HG03442 (cell line): ENCODE data around the gene RAB17.
"Not testable (repeated sequence)": the region's sequence is repeated elsewhere in the genome, so short reads cannot be mapped to it uniquely, and the experiment has no call there.

Source experiments
- ATAC-seq: cut with Tn5 transposase; IDR thresholded peaks from one replicate; pipeline ENCODE4 v1.9.1; 2021; ENCODE audit warnings: mild to moderate bottlenecking, moderate library complexity; ENCODE audit not compliant: unreplicated experiment

Gene RAB17

DNA sequence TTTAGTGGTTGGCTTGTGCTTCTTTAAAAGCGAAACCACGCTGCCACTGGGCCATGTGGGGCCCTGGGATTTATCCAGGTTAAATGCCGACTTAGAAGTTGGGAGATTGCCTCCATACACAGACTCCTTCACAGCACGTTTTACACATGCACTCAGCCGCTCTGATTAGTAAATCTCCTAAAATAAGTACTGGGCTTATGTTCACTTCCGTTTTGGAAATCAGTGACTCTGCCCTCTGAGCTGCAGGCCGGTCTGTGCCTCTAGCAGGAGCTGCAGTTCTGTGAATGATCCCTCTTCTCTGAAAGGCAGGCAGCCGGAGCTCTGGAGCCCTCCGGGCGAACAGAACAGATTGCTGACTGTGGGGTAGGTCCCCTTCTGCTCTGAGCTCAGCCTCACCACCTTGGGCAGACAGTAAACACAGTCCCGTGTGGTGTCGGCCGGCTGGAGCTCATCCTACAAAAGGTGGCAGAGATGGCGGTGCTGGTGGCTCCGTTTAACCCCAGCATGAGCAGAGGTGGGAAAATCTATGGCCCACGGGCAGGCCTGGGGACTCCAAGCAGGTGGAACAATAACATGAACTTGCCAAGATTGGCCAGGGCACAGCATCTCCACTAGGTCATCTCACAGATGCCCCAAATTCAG is 9.8 kb upstream of the RAB17 start:
- ATAC-seq = no peak

DNA sequence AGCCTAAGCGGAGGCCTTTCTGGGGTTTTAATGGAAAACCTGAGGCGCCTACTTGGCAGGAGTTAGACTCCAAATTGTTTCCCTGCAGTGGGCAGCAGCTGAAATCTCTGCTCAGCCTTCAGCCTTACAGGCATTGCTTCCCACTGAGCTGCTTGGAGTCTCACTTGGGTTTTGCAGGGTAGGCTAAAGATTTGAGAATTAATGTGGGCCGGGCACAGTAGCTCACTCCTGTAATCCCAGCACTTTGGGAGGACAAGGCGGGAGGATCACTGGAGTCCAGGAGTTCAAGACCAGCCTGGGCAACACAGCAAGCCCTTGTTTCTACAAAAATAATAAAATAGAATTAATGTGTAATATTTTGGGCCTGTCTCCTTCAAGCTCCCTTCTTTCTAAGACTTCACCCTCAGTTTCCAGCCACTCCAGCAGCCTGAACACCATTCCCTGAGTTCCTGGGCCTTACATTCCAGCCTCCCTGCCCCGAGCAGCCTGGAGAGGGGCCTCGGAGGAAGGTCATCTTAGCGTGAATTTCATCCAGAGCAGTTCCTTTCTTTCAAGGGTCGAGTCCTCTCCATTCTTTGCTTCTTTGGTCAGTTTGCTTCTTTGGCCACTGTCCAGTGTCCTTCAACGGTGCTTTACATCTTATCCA is 9.1 kb upstream of the RAB17 start:
- no peak for ATAC-seq

DNA sequence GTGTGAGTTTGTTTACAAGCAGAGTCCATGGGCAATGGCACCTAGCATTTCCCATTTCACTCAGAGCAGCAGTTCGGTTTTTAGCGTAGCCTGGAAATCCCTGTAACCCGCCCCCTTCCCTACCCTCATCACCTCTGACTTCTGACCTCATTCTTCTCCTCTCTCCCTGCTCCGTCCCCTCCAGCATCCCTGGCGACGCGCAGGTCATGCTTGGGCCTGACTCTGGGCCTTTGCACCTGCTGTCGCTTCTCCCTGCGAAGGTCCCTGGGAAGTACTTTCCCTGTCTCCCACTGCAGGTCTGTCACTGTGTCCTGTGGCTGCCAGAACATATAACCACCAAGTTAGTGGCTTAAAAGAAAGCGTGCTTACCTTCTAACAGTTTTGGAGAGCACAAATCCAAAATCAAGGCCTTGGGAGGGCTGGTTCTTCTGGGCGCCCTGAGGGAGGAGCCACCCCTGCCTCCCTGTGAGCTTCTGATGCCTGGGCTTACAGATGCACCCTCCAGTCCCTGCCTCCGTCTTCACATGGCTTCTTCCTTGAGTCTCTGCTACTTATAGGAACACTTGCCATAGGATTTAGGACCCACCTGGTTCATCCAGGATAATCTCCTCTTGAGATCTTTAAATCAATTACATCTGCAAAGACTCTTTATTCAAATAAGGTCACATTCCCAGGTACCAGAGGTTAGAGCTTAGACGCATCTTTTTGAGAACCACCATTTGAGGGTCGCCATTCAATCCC is 8.1 kb upstream of the RAB17 start:
- no peak for ATAC-seq

DNA sequence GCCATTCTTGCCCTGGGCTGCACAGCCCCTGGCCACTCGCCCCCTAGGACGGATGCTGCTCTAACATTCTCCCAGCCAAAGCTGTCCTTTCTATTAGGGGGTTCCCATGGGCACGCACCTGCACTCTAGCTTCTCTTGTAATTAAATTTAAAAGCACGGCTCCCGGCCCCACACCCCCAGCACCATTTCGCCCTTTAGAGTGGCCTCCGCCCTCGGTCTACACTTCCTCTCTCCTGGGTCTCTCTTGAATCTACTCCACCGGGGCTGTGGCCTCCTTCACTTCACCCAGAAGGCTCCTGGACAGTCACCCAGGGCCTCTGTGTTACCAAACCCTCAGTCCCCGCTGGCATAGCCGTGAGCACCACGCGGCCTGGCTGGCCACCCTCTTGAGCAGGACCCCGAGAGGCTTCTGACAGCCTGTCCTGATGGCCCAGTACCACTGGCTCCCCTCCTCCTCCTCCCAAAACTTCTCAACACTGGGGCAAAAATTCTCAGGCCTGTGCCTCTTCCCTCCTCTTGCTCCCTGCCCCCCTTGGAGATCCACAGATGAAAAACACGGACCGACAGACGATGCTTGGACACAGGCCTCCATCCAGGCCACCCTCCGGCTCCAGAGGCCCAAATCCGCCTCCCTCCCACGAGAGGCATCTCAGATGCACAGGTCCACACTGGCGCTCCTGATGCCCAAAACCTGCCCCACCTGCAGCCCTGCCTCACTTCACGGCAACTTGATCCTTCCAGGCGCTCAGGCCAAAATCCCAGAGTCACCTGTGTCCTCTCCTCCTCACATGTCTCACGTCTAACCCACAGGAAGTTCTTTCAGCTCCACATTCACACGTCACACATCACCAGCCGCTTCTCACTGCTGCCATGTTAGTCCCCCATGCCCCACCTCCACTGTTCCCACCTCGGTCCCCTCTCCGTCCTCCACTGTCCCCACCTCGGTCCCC is 6.9 kb upstream of the RAB17 start:
- no peak for ATAC-seq

DNA sequence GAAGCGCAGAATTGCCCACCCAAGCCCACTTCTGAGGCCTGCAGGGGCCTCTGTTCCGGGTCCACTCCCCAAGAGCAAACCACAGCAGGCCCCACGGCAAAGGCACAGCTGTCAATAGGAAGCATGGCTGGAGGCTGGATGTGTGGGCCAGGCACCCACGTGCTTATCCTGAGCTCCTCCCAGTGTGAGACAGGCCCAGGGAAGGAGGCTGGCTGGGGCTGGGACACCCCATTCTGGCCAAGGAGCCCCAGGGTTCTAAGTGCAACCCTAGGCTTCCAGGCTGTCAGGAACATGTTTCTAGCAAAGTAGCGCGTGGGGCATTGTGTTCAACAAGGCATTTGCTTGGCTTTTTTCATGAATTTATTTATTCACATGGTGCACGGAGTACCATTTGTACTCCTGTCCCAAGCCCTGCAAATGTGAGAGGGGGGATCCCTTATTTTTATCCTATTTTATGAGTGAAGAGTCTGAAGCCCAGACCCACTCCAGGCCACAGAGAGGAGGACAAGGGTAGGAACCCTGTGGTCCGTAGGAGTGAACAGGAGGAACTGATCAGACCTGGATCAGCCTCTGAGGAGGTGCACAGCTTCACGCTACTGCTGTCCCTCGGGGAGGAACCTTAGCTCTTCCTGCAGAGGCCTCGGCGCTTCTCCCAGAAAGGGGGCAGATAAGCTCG is 6.1 kb upstream of the RAB17 start:
- no peak for ATAC-seq

DNA sequence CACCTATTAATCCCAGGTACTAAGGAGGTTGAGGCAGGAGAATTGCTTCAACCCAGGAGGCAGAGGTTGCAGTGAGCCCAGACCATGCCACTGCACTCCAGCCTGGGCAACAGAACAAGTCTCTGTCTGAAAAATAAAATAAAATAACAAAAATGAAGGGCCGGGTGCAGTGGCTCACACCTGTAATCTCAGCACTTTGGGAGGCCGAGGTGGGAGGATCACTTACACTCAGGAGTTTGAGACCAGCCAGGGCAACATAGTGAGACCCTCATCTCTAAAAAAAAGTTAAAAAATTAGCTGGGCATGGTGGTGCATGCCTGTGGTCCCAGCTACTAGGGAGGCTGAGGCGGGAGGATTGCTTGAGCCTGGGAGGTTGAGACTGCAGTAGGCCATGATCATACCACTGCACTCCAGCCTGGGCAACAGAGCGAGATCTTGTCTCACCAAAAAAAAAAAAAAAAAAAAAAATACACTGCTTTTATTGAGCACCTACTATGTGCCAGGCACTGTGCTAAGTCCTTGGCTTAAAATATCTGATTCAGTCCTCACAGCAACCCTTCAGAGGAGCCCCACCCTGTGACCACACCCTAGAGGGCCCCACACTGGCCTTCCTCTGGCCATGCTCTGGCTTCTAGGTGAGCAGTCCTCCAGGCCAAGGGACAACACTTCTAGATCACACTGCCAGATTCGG is 5.4 kb upstream of the RAB17 start:
- not testable (repeated sequence) for ATAC-seq

DNA sequence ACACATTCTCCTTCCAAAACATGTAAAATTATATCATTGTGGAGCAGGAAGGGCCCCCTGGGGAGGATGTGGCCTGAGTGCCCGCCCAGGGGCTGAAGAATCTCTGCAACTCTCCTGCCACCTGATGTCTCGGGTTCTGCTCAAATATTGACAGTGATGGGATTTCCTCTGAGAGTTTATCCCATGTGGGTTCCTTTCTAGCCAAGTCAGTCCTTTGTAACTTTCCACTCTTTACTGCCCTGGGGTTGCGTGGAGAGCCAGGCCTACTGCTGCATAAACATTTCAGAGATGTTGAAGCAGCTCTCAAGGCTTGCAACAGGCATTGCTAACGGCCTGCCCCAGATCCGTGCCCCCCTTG is 4.0 kb upstream of the RAB17 start:
- no peak for ATAC-seq

DNA sequence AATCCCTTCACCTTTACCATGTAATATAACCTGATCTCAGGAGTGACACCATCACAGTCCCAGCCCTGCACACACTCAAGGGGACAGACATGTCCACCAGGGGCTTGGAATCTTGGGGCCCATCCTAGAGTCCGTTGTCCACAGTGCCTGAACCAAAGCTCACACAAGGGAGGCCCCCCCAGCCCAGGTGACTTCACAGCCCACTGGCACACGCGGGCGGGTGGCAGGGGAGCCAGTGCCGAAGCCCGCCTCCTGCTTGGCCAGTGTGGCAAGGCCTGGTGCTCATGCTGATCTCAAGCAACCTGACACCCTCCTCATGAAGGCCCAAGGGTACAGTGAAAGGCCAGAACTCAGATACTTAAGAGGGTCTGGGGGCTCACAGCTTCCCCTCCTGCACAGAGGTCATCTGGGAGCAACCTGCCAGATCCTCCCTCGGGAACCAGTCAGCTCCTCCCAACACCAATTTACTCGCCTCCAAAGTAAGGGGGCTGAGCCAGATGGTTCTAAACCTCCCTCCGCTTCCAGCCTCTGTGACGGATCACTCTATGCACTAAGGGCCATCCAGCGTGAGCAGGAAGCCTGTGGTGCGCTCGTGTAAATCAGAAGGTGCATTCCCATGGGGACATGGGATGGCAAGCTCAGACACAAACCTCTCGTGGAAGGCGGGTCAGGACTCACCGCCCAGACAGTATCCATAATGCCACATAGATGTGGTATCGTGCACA is 3.2 kb upstream of the RAB17 start:
- no peak for ATAC-seq

DNA sequence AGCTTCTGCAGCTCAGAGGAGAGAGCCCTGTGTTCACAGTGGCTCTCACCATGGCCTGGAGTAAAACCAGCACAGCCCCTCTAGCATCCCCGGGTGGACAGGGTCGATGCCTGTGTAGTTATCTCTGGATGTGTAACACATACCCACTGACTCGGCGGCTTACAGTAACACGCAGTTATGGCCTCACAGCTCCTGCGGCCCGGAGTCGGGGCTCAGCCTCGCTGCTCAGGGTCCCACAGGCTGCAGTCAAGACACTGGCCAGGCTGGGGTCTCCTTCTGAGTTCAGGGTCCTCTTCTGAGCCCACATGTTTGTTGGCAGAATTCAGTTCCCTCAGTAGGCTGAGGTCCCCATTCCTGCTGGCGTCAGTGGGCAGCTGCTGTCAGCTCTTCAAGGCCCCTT is 2.5 kb upstream of the RAB17 start:
- no peak for ATAC-seq

DNA sequence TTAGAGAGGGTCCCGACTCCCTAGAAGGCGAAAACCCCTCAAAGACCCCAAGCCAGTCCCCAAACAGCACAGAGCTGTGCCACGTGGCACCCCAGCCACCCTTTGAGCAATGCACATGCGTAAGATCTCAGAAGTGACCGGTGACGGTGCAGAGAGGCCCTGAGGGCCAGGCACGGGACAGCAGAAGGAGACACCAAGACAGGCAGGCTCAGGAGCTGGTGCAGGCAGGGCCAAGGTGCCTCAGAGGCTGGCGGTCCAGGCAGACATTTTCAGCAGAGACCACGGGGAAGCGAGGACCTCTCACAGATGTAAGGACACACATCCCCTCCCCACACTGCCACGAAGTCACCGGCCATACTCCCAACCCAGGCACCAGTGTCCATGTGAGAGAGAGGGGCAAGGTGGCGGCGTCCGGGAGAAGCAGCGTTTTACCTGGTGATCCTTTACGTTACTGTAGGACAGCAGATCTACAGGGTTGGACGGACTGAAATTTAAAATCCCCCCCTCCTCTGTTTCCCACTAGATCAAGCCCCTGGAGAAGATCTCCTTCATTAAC is 2.0 kb upstream of the RAB17 start:
- ATAC-seq = no peak

DNA sequence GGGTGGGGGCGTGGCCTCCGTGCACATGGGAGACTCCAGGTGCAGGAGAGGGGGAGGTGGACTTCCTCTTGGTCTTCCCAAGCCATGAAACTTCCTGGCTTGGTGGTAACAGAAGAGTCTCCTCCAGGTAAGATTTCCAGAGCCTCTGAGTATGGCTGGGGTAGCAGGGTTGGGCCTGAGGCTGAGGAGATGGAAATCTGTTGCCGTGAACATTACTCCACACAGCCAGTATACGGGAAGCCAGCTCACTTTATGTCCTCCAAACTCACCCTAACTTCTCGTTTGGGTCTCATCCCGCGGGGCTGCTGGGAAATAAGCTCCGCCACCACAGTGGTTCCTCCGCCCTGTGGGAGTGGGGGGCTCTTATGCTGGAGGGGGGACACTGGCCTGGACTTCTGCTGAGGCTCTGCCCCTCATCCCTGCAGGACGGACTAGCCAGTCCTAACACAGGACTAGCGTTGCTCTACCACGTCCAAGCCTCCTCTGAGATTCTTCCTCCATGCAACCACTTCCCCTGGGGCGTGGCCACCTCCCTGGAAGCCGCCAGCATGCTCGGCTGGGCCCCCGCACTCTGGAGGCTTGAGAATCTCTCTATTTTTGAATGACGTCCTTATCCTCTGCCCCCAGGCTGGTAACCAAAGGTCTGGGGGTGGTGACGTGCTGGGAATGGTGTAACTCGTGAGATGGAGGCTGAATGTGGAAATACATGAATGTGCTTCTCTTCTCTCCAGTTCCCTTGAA is 777 bp upstream of the RAB17 start:
- ATAC-seq = no peak

DNA sequence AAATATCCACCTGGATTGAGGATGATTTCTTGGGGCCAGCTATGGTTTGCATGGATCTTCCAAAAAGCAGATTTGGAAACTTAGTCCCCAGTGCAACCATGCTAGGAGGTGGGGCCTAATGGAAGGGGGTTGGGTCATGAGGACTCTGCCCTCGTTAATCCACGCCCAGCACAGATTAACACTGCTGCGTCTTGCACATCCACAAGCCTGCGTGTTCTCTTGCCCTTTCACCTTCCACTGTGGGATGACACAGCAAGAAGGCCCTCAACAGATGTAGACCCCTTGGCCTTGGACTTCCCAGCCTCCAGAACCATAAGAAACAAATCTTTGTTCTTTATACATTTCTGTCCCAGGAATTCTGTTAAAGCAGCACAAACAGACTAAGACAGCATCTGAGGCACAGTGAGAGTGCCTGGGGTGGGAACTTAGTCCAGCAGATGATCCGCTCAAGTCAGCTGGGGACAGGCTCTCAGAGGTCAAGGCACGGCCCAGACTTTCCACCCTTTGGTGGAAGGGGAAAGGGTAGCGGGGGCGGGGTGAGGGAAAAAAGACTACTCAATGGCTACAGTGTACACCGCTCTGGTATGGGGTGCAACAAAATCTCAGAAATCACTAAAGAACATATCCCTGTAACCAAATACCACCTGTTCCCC is 2.4 kb downstream of the RAB17 start:
- ATAC-seq = no peak

DNA sequence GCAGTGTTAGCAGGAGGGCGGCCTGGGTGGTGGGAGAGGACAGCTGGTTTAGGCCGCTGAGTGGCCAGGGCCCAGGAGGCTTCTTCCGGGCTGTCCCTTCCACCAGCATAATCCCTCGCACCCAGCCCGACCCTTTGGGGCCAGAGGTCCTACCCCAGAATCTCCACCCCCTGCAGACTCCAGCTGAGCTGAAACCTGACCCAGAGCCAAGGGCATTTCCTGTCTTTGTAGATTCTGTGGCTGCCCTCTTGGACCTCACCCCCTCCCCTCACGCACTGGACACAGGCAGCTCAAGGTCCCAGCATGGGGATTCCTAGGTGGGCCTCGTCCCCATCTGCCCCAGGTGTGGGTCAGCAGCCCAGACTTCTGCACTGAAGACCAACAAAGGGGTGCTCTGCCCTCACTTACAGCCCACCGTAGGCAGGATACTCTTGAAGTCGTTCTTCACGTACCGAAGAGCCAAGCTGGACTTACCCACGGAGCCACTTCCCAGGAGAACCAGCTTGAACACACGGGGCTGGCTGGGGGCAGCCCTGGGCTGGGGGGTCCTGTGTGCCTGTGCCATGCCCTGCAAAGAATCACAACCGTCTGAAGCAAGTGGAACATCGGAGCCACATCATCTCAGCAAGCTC is 4.8 kb downstream of the RAB17 start:
- no peak for ATAC-seq

DNA sequence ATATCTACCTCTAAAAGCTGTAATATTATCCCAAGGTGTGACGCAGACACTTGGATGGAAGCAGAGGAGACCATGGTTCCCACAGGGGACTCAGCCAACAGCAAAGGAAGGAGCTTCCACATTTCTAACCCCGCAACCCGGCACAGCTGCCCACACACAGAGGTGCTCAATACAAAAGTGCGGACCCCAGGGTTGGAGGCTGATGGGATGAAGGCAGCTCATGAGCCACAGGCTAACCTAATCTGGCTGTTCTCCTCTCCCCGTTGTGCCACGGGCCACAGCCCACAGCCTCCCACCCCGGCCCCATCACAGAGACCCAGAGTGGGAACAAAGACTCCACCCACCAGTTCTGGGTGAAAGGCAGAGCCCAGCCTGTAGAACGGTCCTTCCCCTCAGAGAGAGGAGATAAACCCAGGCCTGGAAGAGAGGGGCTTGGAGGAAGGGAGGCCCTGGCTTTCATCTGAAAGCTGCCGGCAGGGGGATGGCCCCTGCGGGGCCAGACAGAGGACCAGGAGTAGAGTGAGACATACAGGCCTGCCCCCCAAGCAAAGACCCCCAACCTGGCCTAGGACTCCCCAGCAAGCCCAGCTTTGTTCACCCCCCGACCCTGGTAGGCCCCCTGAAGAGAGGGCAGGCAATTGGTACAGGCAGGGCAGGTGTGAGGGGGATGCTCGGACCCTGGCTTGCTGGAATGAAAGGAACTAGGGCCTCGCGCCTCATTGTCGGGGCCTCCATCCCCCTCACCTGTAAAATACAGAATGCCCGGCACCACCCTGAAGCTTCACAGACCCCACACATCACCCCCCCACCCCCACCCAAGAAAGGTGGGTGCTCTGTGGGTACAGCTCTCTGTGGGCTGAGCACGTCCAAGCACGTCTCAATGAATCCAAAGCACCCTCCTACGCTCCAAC is 6.9 kb downstream of the RAB17 start:
- no peak for ATAC-seq

DNA sequence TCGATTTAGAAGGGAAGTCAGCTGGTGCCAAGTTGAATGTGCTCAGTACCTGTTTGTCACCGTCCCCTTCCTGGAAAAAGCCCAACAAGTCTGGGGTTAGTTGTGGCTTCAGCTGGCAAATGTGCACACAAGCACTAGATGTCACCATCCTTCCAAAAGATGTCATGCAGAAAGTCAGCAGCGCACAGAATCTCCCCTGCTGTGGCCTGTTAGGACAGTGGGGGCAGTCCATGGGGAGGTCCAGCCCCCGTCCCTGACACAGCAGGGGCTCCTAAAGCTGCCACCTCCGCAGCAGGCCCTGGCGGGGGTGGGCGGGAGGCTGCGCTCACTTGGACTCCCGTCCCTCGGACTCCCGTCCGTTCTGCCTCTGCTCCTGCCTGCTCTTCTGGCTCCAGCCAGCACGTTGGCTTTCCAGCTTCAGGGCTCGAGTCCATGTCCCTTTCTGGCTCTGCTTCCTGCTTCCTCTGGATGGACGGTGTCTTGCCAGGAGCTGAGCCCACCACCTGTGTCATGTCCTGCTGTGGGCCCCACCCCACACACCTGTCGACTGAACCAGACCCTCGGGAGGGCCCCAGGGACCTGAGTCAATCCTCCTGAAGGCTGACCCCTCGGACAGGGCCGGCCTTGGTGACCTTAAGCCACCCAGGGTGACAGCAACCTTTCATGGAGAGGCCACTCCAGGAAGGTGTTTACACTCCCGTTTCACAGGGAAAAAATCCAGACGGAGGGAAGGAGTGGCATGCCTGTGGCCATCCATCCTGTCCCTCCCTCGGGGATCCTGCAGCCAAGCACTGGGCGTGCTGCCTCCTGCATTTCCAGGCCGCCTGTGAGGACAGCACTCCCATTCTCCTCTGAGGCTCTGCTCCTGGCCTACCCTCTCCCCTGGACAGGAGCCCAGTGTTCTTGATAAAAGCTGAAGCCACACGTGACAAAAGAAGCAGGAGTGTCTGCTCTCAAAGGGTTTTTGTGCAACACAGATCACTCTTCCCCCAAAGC is 8.5 kb downstream of the RAB17 start:
- no peak for ATAC-seq
